Activated naive CD4-positive, alpha-beta T cell treated with anti-CD3 and anti-CD28 coated beads for 36 hours (primary cell): ENCODE results near the gene PLXNC1. TPM values are rescaled to one million over a fixed set of nuclear protein-coding genes. Genes with fewer than 3 reads are reported as not detected.

Experiments used
- CTCF ChIA-PET: fragments of 350-600 bp; sonication (Branson Sonifier 250); formaldehyde crosslinking; loops from one replicate; lab custom pipeline; 2021; ENCODE audit warnings: antibody characterized with exemption; lab: Charles Lee
- DNase-seq: peaks from one replicate; pipeline ENCODE4 v3.0.0-alpha.2; 2020
- H3K27ac Mint-ChIP-seq: one replicate; pipeline ENCODE4 v1.8.0; 2021; ENCODE audit warnings: mild to moderate bottlenecking, mixed read lengths
- H3K27me3 Mint-ChIP-seq: one replicate; pipeline ENCODE4 v1.8.0; 2021; ENCODE audit warnings: low read depth, mixed read lengths
- H3K36me3 Mint-ChIP-seq: one replicate; pipeline ENCODE4 v1.8.0; 2021; ENCODE audit warnings: low read depth, mixed read lengths
- H3K4me1 Mint-ChIP-seq: one replicate; pipeline ENCODE4 v1.8.0; 2021; ENCODE audit warnings: low read depth, mixed read lengths
- H3K4me3 Mint-ChIP-seq: one replicate; pipeline ENCODE4 v1.8.0; 2021; ENCODE audit warnings: mild to moderate bottlenecking, moderate library complexity, mixed read lengths
- H3K9me3 Mint-ChIP-seq: one replicate; pipeline ENCODE4 v1.8.0; 2021; ENCODE audit warnings: mixed read lengths
- intact Hi-C: fragments of 100-400 bp; cut with micrococcal nuclease; formaldehyde crosslinking; loops from one replicate; pipeline ENCODE4 v1.15.1; 2023
- total RNA-seq, 2 experiments: library from RNA; stranded (reverse); gene quantifications; one replicate each; pipeline ENCODE4 v1.2.3, GENCODE V29; 2021

The PLXNC1 gene
- total RNA-seq, 2 experiments from 2014 or later: 3.6 to 4.0 TPM

DNA sequence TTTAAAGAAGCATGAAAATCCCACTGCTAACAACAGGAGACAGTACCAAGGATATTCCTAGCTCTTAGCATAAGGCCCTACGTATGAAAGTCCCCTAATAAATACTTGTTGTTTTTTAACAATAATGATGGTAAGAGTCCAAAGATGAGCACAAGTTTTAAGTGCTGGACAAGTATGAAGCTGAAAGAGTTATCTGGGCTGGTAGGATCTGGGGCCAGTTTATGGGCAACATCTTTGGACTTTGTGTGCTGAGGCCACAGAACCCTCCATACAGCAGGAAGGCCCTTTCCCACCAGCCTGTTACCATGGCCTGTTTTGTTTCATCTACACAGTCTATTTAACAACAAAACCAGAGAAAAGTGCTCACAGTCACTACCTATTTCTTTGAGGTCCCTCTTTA lies 12.5 kb upstream of the PLXNC1 start:
- Mint-ChIP-seq H3K4me1 (peaks cover 4% of the 10 kb centered on the region), H3K9me3 (no peaks in the 10 kb centered on the region), H3K36me3 (no peaks in the 10 kb centered on the region), H3K27me3 (no peaks in the 10 kb centered on the region), H3K4me3 (no peak overlapping the region), H3K27ac (no peak overlapping the region)
- no peak for DNase-seq
- CTCF ChIA-PET: interaction anchor here (0.8 to 3.6 kb wide), 7 partner anchors 9 to 395 kb away, joined by 3 to 22 read pairs (median 4); no protein-coding TSS in a partner anchor
- intact Hi-C loops: no loop called here

GRCh38 chr12:94139816-94140215 lies 8.6 kb upstream of the PLXNC1 start:
- Mint-ChIP-seq H3K4me3 (no peak overlapping the region), H3K36me3 (no peaks in the 10 kb centered on the region), H3K9me3 (no peaks in the 10 kb centered on the region), H3K4me1 (no peaks in the 10 kb centered on the region), H3K27ac (no peak overlapping the region), H3K27me3 (no peaks in the 10 kb centered on the region)
- DNase-seq: no peak
- CTCF ChIA-PET: interaction anchor here (1.0 to 1.3 kb wide), 2 partner anchors 19 to 391 kb away, joined by 3 to 4 read pairs; no protein-coding TSS in a partner anchor
- intact Hi-C loops: loop anchor here (1.0 to 10.0 kb wide), 2 partner anchors 393 to 845 kb away; no protein-coding TSS in a partner anchor

- peak; percentile 61 for DNase-seq
- Mint-ChIP-seq H3K4me1 (no peaks in the 10 kb centered on the region), H3K27me3 (no peaks in the 10 kb centered on the region), H3K4me3 (no peak overlapping the region), H3K27ac (no peak overlapping the region), H3K36me3 (no peaks in the 10 kb centered on the region), H3K9me3 (no peaks in the 10 kb centered on the region)
- intact Hi-C loops: loop anchor here (1.0 to 10.0 kb wide), 2 partner anchors 393 to 844 kb away; no protein-coding TSS in a partner anchor
- CTCF ChIA-PET: interaction anchor here (0.7 to 2.6 kb wide), 5 partner anchors 11 to 394 kb away, joined by 3 to 10 read pairs (median 3); no protein-coding TSS in a partner anchor
Measured at GRCh38 chr12:94140556-94140955, 7.8 kb upstream of the PLXNC1 start.

DNA sequence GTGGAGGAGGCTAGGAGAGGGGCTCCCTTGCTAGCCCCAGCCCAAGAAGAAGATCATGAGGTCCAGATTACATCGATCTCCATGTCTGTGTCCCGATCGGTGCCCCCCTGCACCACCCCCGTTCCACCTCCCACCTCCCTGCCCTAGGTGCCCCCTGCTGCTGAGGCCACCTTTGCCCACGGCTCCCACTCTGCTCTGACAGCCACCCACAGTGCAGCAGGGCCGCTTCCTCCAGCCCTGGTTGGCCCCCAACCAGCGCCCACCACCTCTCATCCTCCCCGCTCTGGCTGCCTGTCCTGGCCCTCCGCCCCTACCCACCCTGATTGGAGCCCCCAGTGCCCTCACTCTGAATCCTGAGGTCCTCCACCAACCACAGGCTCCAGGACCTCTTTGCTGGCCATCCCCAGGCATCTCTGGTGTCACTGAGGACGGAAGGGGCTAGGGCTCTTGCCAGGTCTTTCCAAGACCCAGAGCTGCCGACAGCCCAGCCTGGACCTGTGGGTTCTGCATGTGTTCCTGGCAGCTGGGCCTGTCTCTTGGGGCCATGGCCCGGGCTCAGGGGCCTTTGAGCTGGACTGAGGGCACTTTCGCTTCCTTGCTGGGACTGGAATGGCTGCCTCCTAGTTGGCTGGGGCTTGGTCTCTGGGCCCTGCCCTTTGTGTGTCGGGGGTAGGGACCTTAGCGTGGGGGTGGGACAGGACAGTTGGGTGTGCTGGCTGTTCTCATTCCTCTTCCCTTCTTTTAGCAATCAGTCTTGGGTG lies 7.2 kb upstream of the PLXNC1 start:
- CTCF ChIA-PET: interaction anchor here (0.7 to 2.6 kb wide), 6 partner anchors 11 to 394 kb away, joined by 3 to 10 read pairs (median 3); no protein-coding TSS in a partner anchor
- Mint-ChIP-seq H3K4me1 (no peaks in the 10 kb centered on the region), H3K27ac (no peak overlapping the region), H3K9me3 (no peaks in the 10 kb centered on the region), H3K27me3 (no peaks in the 10 kb centered on the region), H3K4me3 (no peak overlapping the region), H3K36me3 (no peaks in the 10 kb centered on the region)
- no peak for DNase-seq
- intact Hi-C loops: loop anchor here (10.0 kb wide), 1 partner anchor 844 kb away; no protein-coding TSS in a partner anchor

DNA sequence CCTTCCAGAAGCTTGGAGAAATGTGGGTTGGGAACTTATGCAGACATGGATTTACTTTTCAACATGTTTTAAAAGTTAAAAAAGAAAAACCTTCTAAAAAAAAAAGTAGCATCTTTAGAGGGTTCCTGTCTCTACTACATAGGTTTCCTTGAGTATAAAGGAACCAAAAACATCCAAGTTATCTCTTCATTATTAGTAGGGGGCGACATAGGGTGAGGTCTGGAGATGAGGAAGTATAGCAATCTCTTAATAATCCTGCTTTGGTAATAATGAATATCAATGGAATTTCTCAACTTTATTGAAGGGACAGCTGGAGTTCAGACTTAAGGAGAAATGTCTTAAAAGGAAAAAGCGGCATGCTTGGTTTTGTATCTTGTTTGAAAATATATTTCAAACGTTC lies 6.5 kb upstream of the PLXNC1 start:
- DNase-seq: no peak
- Mint-ChIP-seq H3K27ac (no peak overlapping the region), H3K9me3 (no peaks in the 10 kb centered on the region), H3K27me3 (no peaks in the 10 kb centered on the region), H3K4me1 (no peaks in the 10 kb centered on the region), H3K4me3 (no peak overlapping the region), H3K36me3 (no peaks in the 10 kb centered on the region)
- CTCF ChIA-PET: interaction anchor here (0.6 to 2.6 kb wide), 4 partner anchors 312 to 423 kb away, joined by 3 to 10 read pairs (median 4); no protein-coding TSS in a partner anchor
- intact Hi-C loops: loop anchor here (10.0 kb wide), 1 partner anchor 843 kb away; no protein-coding TSS in a partner anchor

GRCh38 chr12:94143438-94143837 lies 4.9 kb upstream of the PLXNC1 start:
- Mint-ChIP-seq H3K27ac (no peak overlapping the region), H3K36me3 (no peaks in the 10 kb centered on the region), H3K9me3 (no peaks in the 10 kb centered on the region), H3K4me1 (peaks cover 2% of the 10 kb centered on the region), H3K27me3 (peaks cover 5% of the 10 kb centered on the region), H3K4me3 (no peak overlapping the region)
- DNase-seq: no peak
- intact Hi-C loops: loop anchor here (10.0 kb wide), 1 partner anchor 841 kb away; no protein-coding TSS in a partner anchor
- CTCF ChIA-PET: interaction anchor here (0.7 to 1.6 kb wide), 5 partner anchors 9 to 391 kb away, joined by 3 to 4 read pairs (median 3); no protein-coding TSS in a partner anchor

DNA sequence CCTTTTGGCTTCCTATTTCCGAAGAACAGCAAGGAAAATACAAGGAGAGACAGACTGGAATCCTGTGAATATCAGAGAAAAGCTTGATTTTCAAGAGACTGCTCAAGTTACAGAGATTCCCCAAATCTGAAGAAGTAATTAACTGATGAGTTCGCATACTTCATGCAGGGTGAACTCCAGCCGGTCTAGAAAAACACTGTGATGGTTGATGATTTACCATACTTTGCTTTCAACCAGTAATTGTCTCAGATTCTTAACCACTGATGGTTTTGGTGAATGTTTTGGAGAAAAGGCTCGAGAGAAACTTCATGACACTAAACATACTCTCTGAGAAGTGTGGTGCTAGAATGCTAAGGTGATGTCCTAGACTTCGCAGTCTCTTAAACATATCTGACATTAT lies 4.4 kb upstream of the PLXNC1 start:
- intact Hi-C loops: loop anchor here (10.0 kb wide), 1 partner anchor 841 kb away; no protein-coding TSS in a partner anchor
- H3K27me3 Mint-ChIP-seq: peaks cover 5% of the 10 kb centered on the region
- H3K9me3 Mint-ChIP-seq: no peaks in the 10 kb centered on the region
- no peak overlapping the region for H3K27ac Mint-ChIP-seq
- no peak overlapping the region for H3K4me3 Mint-ChIP-seq
- CTCF ChIA-PET: interaction anchor here (1.1 to 1.6 kb wide), 3 partner anchors 24 to 388 kb away, joined by 3 to 4 read pairs (median 3); no protein-coding TSS in a partner anchor
- peaks cover 2% of the 10 kb centered on the region for H3K4me1 Mint-ChIP-seq
- no peaks in the 10 kb centered on the region for H3K36me3 Mint-ChIP-seq
- DNase-seq: no peak

DNA sequence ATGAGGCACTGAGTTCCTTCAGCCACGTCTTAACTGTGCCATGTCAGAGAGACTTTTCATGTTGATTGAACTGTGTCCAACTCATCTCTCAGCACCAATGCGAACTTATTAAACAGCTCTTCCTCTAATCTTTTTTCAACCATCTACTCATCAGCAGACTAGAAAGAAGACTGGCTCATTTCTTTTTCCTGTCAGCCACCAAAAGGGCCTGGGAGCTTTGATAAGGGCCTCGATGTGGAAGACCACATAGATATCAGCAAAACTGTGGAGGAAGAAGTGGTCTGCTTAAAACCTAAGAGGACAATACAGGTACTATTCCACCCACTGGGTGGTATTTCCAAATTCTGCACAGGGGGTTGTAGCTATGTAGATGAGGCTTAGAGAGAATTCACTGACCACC lies 3.6 kb upstream of the PLXNC1 start:
- intact Hi-C loops: loop anchor here (1.0 to 10.0 kb wide), 6 partner anchors 138 to 1073 kb away; partner anchors contain the start of genes FGD6 and VEZT
- no peak overlapping the region for H3K4me3 Mint-ChIP-seq
- peaks cover 2% of the 10 kb centered on the region for H3K4me1 Mint-ChIP-seq
- H3K9me3 Mint-ChIP-seq: no peaks in the 10 kb centered on the region
- H3K36me3 Mint-ChIP-seq: no peaks in the 10 kb centered on the region
- H3K27ac Mint-ChIP-seq: no peak overlapping the region
- CTCF ChIA-PET: interaction anchor here (0.7 to 1.6 kb wide), 8 partner anchors 9 to 1286 kb away, joined by 3 to 5 read pairs (median 4); no protein-coding TSS in a partner anchor
- DNase-seq: no peak
- peaks cover 5% of the 10 kb centered on the region for H3K27me3 Mint-ChIP-seq

DNA sequence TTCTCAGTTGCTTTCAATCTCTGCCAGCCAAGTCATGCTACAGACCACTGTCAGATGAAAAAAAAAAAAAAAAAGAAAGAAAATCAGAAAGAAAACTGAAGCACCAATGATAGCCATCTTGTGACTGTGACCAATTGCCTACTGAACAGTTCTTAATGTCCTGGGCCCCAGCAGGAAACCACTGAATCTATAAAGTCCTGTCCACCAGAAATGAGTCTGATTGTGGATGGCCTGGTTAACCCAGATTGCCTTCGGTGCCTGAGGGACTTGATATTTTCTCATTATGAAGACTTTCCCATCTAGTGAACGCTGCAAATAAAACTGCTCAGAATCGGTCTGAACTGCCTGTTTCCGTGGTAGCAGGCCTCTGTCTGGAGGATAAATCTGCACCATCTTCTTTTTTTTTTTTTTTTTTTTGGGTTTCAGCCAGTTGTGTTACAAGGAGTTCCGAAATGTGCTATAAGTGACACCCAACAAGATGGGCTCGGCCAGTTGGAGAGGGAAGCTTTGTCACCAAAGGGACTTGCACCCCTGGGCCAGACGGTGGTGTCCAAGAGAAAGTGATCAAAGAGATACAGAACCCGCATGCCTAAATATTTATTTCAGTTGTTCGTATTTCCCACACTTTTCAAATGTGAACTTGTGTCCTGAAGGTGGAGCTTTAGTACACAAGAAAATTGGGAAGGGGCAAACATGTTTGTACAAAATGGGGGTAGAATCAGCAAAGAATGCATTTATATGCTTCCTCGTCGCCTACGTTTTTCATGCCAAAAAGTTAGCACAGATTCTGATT lies 3.0 kb upstream of the PLXNC1 start:
- CTCF ChIA-PET: interaction anchor here (0.6 to 1.6 kb wide), 13 partner anchors 9 to 1285 kb away, joined by 3 to 6 read pairs (median 4); no protein-coding TSS in a partner anchor
- no peak for DNase-seq
- intact Hi-C loops: loop anchor here (1.0 to 10.0 kb wide), 6 partner anchors 137 to 1072 kb away; partner anchors contain the start of genes FGD6 and VEZT
- Mint-ChIP-seq H3K36me3 (peaks cover 2% of the 10 kb centered on the region), H3K27ac (no peak overlapping the region), H3K4me3 (no peak overlapping the region), H3K9me3 (no peaks in the 10 kb centered on the region), H3K4me1 (peaks cover 5% of the 10 kb centered on the region), H3K27me3 (peaks cover 7% of the 10 kb centered on the region)

DNA sequence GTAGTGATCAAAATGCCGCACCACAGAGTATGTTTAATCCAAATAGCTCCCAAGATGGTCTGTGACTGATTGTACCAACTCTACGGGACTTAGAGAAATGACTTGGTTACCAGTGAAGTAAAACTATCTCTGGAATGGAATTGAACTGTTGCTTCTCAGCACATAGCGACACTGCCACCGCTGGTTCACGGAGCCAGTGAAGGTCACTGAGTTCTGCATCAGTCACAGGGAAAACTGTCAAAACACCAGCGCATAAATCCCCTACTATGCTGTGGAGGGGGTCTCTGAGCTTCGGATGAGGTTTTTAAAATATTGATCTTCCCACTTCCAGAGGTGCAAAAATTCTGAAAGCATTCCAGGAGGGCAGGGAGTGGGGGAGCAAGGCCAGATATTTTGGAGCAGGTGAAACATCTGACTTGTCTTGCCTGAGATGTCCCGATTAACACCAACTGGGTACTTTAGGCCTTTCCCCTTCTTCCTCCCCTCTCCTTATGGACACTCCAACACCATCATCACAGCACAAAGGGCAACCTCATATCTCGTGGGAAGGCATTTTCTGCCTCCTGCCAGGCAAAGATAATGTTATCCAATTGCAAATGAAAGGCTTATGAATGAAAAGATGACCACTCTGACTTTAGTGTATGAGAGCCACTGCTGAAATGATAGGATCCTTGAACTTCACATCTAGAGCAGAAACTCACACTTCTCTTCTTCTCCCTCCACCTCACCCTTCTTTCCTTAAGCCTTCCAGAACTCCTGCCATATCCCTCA lies 2.0 kb upstream of the PLXNC1 start:
- H3K27me3 Mint-ChIP-seq: peaks cover 9% of the 10 kb centered on the region

More for the DNA sequence above, 2.0 kb upstream of the PLXNC1 start:
- no peak for DNase-seq
- Mint-ChIP-seq H3K4me1 (peaks cover 13% of the 10 kb centered on the region), H3K36me3 (peaks cover 2% of the 10 kb centered on the region), H3K27ac (no peak overlapping the region), H3K9me3 (no peaks in the 10 kb centered on the region), H3K4me3 (no peak overlapping the region)
- intact Hi-C loops: loop anchor here (2.0 to 10.0 kb wide), 5 partner anchors 136 to 1071 kb away; partner anchors contain the start of genes FGD6 and VEZT
- CTCF ChIA-PET: interaction anchor here (0.6 to 1.5 kb wide), 5 partner anchors 117 to 388 kb away, joined by 3 to 6 read pairs (median 3); no protein-coding TSS in a partner anchor
